ENCODE measurements around the gene IQCM. TPM values are rescaled to one million over a fixed set of nuclear protein-coding genes. Genes with fewer than 3 reads are reported as not detected.

Gene IQCM
- total and polyA plus RNA-seq, 12 donors = not detected

DNA sequence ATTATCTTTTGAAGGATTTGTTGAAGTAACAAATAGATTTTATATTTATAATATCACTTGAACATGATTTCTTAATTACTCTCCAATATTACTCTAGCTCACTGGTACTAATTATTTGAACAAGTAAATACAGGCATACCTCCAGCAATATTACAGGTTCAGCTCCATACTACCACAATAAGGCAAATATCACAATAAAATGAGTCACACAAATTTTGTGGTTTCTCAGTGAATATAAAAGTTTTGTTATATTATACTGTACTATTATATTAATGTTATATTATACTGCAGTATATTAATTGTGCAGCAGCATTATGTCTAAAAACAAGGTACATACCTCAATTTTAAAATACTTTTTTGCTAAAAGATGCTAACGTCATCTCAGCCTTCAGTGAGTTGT is 22.4 kb upstream of the IQCM start:
- H3K27ac ChIP-seq = no peak overlapping the region
- H3K9me3 ChIP-seq = peaks cover 0 to 7% (median 0%) of the 10 kb centered on the region in 11 donors
- TF ChIP-seq, protein P1, sequence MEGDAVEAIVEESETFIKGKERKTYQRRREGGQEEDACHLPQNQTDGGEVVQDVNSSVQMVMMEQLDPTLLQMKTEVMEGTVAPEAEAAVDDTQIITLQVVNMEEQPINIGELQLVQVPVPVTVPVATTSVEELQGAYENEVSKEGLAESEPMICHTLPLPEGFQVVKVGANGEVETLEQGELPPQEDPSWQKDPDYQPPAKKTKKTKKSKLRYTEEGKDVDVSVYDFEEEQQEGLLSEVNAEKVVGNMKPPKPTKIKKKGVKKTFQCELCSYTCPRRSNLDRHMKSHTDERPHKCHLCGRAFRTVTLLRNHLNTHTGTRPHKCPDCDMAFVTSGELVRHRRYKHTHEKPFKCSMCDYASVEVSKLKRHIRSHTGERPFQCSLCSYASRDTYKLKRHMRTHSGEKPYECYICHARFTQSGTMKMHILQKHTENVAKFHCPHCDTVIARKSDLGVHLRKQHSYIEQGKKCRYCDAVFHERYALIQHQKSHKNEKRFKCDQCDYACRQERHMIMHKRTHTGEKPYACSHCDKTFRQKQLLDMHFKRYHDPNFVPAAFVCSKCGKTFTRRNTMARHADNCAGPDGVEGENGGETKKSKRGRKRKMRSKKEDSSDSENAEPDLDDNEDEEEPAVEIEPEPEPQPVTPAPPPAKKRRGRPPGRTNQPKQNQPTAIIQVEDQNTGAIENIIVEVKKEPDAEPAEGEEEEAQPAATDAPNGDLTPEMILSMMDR (IDR thresholded peaks at IDR 0.05) = no peak
- H3K27me3 ChIP-seq = no peaks in the 10 kb centered on the region
- no peak overlapping the region for H3K4me3 ChIP-seq
- no peaks in the 10 kb centered on the region for H3K4me1 ChIP-seq
- H3K36me3 ChIP-seq = no peaks in the 10 kb centered on the region
- 78 to 100% methylated on average over 1 of the region's 1 CpG for WGBS, 2 donors
- intact Hi-C loops (cut with DNase I) = loop anchor here in 1 of 10 donors (2.0 kb wide), 1 partner anchor 627 kb away; no protein-coding TSS in a partner anchor
- no peak for ATAC-seq
- DNase-seq = no peak

DNA sequence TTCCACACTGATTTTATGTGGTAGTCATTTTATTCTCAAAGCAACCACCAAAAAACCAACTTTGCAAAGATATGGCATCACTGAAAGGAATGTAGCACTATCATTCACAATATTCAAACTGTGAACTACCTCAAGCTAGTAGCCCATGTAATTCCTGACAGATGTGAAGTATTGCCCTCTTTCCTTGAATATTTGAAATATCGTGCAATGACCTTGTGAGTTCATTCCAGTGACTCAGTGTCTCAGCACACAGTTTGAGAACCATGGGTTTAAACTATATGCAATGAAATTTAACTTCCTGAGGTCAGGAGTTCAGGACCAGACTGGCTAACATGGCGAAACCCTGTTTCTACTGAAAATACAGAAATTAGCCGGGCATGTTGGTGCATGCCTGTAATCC is 20.9 kb upstream of the IQCM start:
- H3K4me3 ChIP-seq = no peak overlapping the region
- DNase-seq (no peak), ATAC-seq (no peak)
- no peaks in the 10 kb centered on the region for H3K36me3 ChIP-seq
- no peaks in the 10 kb centered on the region for H3K4me1 ChIP-seq
- H3K27me3 ChIP-seq = no peaks in the 10 kb centered on the region
- no peak overlapping the region for H3K27ac ChIP-seq
- H3K9me3 ChIP-seq = no peaks in the 10 kb centered on the region
- WGBS, 2 donors = 90 to 96% methylated on average over 3 of the region's 3 CpGs
- intact Hi-C loops (cut with DNase I) = no loop called here
- TF ChIP-seq, protein P1 (IDR thresholded peaks at IDR 0.05) = no peak

DNA sequence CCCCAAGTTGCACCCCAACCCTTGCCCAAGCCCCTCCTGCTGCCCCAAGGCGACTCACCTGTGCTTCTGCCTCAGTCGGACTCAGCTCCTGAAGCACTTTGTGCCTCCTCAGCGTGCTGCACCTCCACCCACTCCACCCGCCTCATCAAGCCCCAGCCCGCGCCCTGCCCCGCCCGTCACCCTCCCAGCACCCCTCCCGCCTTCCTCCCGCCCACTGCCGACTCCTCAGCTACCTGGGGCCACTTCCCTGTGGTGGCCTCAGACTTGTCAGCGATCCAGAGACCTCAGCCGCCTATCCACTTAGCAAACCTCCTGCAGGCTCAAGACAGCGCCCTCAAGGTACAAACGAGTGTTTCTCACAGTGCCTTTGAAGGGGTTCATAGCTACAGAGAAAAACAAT is 19.6 kb upstream of the IQCM start:
- Histone ChIP-seq H3K27me3 (no peaks in the 10 kb centered on the region), H3K36me3 (no peaks in the 10 kb centered on the region), H3K4me3 (no peak overlapping the region), H3K27ac (no peak overlapping the region), H3K9me3 (no peaks in the 10 kb centered on the region), H3K4me1 (no peaks in the 10 kb centered on the region)
- WGBS, 2 donors = 85 to 96% methylated on average over 15 of the region's 15 CpGs
- intact Hi-C loops (cut with DNase I) = no loop called here
- ATAC-seq (no peak), DNase-seq (no peak)
- TF ChIP-seq, protein P1 (IDR thresholded peaks at IDR 0.05) = no peak

DNA sequence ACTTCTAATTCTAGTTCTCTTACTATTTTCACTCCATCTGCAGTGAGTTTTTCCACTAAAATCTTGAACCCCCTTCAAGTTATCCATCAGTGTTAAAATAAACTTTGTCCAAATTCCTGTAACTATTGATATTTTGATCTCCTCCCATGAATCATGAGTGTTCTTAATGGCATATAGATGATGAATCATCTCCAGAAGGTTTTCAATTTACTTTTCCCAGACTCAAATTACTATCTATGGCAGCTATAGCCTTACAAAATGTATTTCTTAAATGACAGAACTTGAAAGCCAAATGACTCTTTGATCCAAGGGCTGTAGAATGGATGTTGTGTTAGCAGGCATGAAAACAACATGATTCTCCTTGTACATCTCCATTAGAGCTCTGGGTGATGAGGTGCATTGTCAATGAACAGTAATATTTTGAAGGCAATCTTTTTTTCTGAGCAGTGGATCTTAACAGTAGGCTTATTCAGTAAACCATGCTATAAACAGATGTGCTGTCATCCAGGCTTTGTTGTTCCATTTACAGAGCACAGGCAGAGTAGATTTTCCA is 16.1 kb upstream of the IQCM start:
- Histone ChIP-seq H3K4me1 (no peaks in the 10 kb centered on the region), H3K9me3 (no peaks in the 10 kb centered on the region), H3K4me3 (no peak overlapping the region), H3K36me3 (no peaks in the 10 kb centered on the region), H3K27ac (no peak overlapping the region), H3K27me3 (no peaks in the 10 kb centered on the region)
- ATAC-seq (no peak), DNase-seq (no peak)
- intact Hi-C loops (cut with DNase I) = no loop called here
- TF ChIP-seq, protein P1 (IDR thresholded peaks at IDR 0.05) = no peak
